ENCODE data around the gene SRSF7.
A peak's percentile ranks its signal among the peaks of the same experiment; 100 is the strongest.

SRSF7 gene

DNA sequence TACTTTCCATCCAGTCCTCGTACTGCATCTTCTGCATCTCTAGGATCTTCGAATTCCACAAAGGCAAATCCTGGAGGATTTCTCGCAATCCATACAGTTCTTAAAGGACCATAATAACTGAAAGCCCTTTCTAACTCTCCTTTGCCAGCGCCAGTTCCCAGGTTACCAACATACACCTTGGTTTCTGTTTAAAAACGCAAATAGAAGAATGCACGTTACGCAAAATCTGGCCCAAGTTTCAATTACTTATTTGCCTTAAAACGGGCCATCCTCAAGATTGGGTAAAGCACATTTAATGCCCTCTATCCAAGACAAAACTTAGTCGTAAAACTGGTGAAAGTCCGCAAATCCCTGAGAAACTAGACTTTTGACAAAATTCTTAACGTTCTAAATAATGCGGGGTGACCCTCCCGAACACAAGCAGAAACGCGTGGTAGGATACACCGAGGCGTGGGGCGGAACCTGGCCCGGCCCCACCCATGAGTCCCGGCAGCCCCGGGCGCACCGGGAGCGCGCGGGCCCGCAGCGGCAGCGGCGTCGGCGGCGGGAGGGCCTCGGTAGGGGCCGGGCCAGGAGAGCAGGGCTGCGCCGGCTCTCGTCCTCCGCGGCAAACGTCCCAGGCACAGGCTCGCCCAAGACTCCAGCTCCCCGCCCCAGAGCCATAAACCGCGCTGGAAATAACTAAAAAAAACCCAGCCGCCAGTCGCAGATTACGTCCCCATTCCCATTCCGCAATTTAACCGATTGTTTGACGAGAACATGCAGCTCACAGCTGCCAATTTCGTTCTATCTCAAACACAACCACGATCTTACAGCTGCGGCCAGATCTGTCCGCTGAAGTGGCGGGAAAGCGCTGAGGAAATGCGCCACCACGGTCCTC lies 910 bp downstream of the SRSF7 start:
- H3K4me1 ChIP-seq: peaks cover 28% of the 10 kb centered on the region
- H3K4me3 ChIP-seq (ENCODE audit: low read depth, low read length): peak overlapping the region; percentile 93

GRCh38 chr2:38748943-38749804 lies 2.0 kb downstream of the SRSF7 start:
- H2AFZ ChIP-seq: no peak overlapping the region
- H3K4me2 ChIP-seq (ENCODE audit: low read length): peak overlapping the region; percentile 95
- no peaks in the 10 kb centered on the region for H3K27me3 ChIP-seq (ENCODE audit: control insufficient read depth, insufficient read depth, low read length)
- H3K4me3 ChIP-seq (ENCODE audit: low read depth, low read length): peak overlapping the region; percentile 93
- H3K36me3 ChIP-seq (ENCODE audit: control insufficient read depth, insufficient read depth, low read length): no peaks in the 10 kb centered on the region
- TF ChIP-seq, protein P1, sequence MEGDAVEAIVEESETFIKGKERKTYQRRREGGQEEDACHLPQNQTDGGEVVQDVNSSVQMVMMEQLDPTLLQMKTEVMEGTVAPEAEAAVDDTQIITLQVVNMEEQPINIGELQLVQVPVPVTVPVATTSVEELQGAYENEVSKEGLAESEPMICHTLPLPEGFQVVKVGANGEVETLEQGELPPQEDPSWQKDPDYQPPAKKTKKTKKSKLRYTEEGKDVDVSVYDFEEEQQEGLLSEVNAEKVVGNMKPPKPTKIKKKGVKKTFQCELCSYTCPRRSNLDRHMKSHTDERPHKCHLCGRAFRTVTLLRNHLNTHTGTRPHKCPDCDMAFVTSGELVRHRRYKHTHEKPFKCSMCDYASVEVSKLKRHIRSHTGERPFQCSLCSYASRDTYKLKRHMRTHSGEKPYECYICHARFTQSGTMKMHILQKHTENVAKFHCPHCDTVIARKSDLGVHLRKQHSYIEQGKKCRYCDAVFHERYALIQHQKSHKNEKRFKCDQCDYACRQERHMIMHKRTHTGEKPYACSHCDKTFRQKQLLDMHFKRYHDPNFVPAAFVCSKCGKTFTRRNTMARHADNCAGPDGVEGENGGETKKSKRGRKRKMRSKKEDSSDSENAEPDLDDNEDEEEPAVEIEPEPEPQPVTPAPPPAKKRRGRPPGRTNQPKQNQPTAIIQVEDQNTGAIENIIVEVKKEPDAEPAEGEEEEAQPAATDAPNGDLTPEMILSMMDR (IDR thresholded peaks at IDR 0.05): no peak
- H3K9me3 ChIP-seq (ENCODE audit: control insufficient read depth, low read length): no peaks in the 10 kb centered on the region
- H3K9ac ChIP-seq: no peak overlapping the region
- H3K79me2 ChIP-seq: peaks cover 21% of the 10 kb centered on the region
- peaks cover 28% of the 10 kb centered on the region for H3K4me1 ChIP-seq
- no peak overlapping the region for H3K27ac ChIP-seq

More for the DNA sequence above, 910 bp downstream of the SRSF7 start:
- Histone ChIP-seq H3K27ac (peak overlapping the region; percentile 99), H3K9me3 (ENCODE audit: control insufficient read depth, low read length) (no peaks in the 10 kb centered on the region), H3K79me2 (peaks cover 21% of the 10 kb centered on the region), H3K4me2 (ENCODE audit: low read length) (peak overlapping the region; percentile 95), H2AFZ (peak overlapping the region; percentile 98), H3K9ac (peak overlapping the region; percentile 96), H3K27me3 (ENCODE audit: control insufficient read depth, insufficient read depth, low read length) (no peaks in the 10 kb centered on the region), H3K36me3 (ENCODE audit: control insufficient read depth, insufficient read depth, low read length) (no peaks in the 10 kb centered on the region)
- TF ChIP-seq, protein P1 (IDR thresholded peaks at IDR 0.05): no peak

DNA sequence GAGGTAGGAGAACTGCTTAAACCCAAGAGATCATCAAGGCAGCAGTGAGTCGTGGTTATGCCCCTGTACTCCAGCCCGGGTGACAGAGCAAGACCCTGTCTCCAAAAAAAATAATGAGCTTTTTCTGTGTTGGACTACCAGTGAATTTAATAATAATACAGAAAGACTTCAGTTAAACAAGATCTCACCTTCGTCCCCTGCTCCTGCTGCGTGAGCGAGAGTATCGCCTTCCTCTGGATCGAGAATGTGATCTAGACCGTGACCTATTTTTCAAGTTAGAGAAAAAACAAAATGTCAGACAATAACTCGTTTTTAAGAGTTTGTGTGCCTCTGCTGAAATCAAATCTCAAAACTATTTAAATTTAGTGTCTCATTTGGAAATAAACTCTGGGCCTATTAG lies 2.8 kb downstream of the SRSF7 start:
- TF ChIP-seq, protein P1 (IDR thresholded peaks at IDR 0.05): no peak
- Histone ChIP-seq H2AFZ (no peak overlapping the region), H3K36me3 (ENCODE audit: control insufficient read depth, insufficient read depth, low read length) (no peaks in the 10 kb centered on the region), H3K27me3 (ENCODE audit: control insufficient read depth, insufficient read depth, low read length) (no peaks in the 10 kb centered on the region), H3K27ac (peak overlapping the region; percentile 7), H3K4me2 (ENCODE audit: low read length) (no peak overlapping the region), H3K9me3 (ENCODE audit: control insufficient read depth, low read length) (no peaks in the 10 kb centered on the region), H3K9ac (no peak overlapping the region), H3K79me2 (peaks cover 21% of the 10 kb centered on the region), H3K4me3 (ENCODE audit: low read depth, low read length) (no peak overlapping the region), H3K4me1 (peaks cover 28% of the 10 kb centered on the region)

DNA sequence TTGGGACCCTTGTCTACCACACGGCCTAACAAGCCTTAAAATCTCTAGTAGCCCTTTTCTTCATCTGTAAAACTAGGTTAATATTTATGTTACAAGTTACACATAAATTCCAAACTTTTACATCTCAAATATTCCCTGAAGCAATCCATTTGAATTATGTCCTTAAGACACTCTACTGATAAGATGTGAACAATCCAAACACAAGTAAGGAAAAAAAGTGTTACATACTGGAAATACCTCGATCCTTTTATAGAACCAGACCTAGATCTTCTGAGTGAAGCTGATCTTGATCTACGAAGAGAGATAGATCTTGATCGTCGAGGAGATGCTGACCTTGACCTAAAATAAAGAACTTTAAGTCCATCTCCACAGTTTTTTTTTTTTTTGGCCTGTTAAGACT lies 3.3 kb downstream of the SRSF7 start:
- no peaks in the 10 kb centered on the region for H3K36me3 ChIP-seq (ENCODE audit: control insufficient read depth, insufficient read depth, low read length)
- peaks cover 28% of the 10 kb centered on the region for H3K4me1 ChIP-seq
- no peak overlapping the region for H3K4me2 ChIP-seq (ENCODE audit: low read length)
- no peak overlapping the region for H3K4me3 ChIP-seq (ENCODE audit: low read depth, low read length)
- H3K27ac ChIP-seq: peak overlapping the region; percentile 7
- TF ChIP-seq, protein P1 (IDR thresholded peaks at IDR 0.05): no peak
- H2AFZ ChIP-seq: no peak overlapping the region
- H3K9me3 ChIP-seq (ENCODE audit: control insufficient read depth, low read length): no peaks in the 10 kb centered on the region
- no peak overlapping the region for H3K9ac ChIP-seq
- peaks cover 21% of the 10 kb centered on the region for H3K79me2 ChIP-seq
- H3K27me3 ChIP-seq (ENCODE audit: control insufficient read depth, insufficient read depth, low read length): no peaks in the 10 kb centered on the region

Measured in parathyroid adenoma (tissue), 2 donors.